GM23248 (cell line): Measurements from ENCODE around the gene SH3YL1.

ENCODE experiments used
- EZH2 ChIP-seq: fragments of 200-600 bp; sonication (generic); IDR thresholded peaks from 2 replicates; pipeline ENCODE4 v1.6.1; 2018; ENCODE audit warnings: antibody characterized with exemption, mild to moderate bottlenecking; ENCODE audit not compliant: insufficient read depth, poor library complexity, severe bottlenecking
- EZH2phosphoT487 ChIP-seq: fragments of 200-600 bp; sonication (generic); IDR thresholded peaks from 2 replicates; pipeline ENCODE4 v1.6.1; 2018; ENCODE audit warnings: antibody characterized with exemption, moderate library complexity, mild to moderate bottlenecking, low read depth; ENCODE audit not compliant: insufficient read depth

GRCh38 chr2:196406-196805 lies 67.4 kb downstream of the SH3YL1 start:
- TF ChIP-seq EZH2phosphoT487, result no peak
- TF ChIP-seq EZH2, result no peak
